ENCODE results near the gene PLEKHO1. TPM values are rescaled to one million over a fixed set of nuclear protein-coding genes. Genes with fewer than 3 reads are reported as not detected.

Gene PLEKHO1
- total and polyA plus RNA-seq, 2 of the 4 experiments (the other 2 are of a cell fraction), result 51.4 to 56.0 TPM

DNA sequence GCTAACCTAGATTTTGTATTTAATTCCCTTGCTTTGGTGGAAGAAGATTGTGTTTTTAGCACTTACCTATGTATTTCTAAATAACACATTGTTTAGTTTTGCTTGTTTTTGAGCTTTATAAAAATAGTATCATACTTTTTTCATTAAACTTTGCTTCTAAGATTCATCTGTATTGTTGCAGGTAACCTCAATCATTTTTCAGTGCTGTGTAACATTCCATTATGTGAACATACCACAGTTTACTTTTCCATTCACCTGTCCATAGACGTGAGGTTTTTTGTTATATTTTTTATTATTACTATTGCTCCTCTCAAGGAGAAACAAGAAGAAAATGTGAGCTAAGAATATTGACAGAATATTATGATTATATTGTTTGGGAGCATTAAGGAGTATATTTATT lies 15.2 kb upstream of the PLEKHO1 start:
- H3K9me3 ChIP-seq (ENCODE audit: control insufficient read depth, insufficient read depth, low read length), result no peaks in the 10 kb centered on the region
- no peak overlapping the region for H3K9ac ChIP-seq (ENCODE audit: low read depth, low read length)
- no peaks in the 10 kb centered on the region for H4K20me1 ChIP-seq (ENCODE audit: insufficient read depth, low read length)
- no peak overlapping the region for H2BK15ac ChIP-seq (ENCODE audit: low read depth, low read length)
- no peaks in the 10 kb centered on the region for H3K27me3 ChIP-seq (ENCODE audit: control insufficient read depth, insufficient read depth, low read length)
- no peak overlapping the region for H3K4me2 ChIP-seq (ENCODE audit: low read depth, low read length)
- H3K4me3 ChIP-seq (ENCODE audit: insufficient read depth, low read depth, low read length), result no peak overlapping the region
- H2BK120ac ChIP-seq (ENCODE audit: low read depth, low read length), result no peak overlapping the region
- H3K14ac ChIP-seq (replicated peaks; ENCODE audit: low read depth, low read length), result no peak overlapping the region
- H2AK5ac ChIP-seq (ENCODE audit: low read depth, low read length), result no peak overlapping the region
- TF ChIP-seq USF2 (IDR thresholded peaks at IDR 0.05; ENCODE audit: low read depth, low read length) (no peak), MXI1 (IDR thresholded peaks at IDR 0.05; ENCODE audit: borderline replicate concordance, low read depth, low read length) (no peak), RFX5 (IDR thresholded peaks at IDR 0.05; ENCODE audit: low read depth, low read length) (no peak), MAFK (IDR thresholded peaks at IDR 0.05; ENCODE audit: low read depth, low read length) (no peak), SMC3 (IDR thresholded peaks at IDR 0.05; ENCODE audit: low read depth, low read length) (no peak), NFE2L2 (IDR thresholded peaks at IDR 0.05; ENCODE audit: low read depth, low read length) (no peak), FOS (IDR thresholded peaks at IDR 0.05; ENCODE audit: low read depth, low read length) (no peak), CEBPB (IDR thresholded peaks at IDR 0.05; ENCODE audit: low read depth, low read length) (no peak)
- TF ChIP-seq, protein P1, sequence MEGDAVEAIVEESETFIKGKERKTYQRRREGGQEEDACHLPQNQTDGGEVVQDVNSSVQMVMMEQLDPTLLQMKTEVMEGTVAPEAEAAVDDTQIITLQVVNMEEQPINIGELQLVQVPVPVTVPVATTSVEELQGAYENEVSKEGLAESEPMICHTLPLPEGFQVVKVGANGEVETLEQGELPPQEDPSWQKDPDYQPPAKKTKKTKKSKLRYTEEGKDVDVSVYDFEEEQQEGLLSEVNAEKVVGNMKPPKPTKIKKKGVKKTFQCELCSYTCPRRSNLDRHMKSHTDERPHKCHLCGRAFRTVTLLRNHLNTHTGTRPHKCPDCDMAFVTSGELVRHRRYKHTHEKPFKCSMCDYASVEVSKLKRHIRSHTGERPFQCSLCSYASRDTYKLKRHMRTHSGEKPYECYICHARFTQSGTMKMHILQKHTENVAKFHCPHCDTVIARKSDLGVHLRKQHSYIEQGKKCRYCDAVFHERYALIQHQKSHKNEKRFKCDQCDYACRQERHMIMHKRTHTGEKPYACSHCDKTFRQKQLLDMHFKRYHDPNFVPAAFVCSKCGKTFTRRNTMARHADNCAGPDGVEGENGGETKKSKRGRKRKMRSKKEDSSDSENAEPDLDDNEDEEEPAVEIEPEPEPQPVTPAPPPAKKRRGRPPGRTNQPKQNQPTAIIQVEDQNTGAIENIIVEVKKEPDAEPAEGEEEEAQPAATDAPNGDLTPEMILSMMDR (conservative IDR thresholded peaks at IDR 0.05; ENCODE audit: low read depth, low read length), result no peak
- H2BK20ac ChIP-seq (ENCODE audit: low read depth, low read length), result no peak overlapping the region
- ChIA-PET CTCF (interaction anchor here (0.5 to 0.7 kb wide), 2 partner anchors 22 to 167 kb away, joined by 3 read pairs; no protein-coding TSS in a partner anchor), POLR2A (ENCODE audit: unreplicated experiment) (no interaction called here)
- no peak overlapping the region for H3K4ac ChIP-seq (ENCODE audit: low read depth, low read length)
- dilution Hi-C loops (cut with HindIII; ENCODE audit: low sequenced_read_pairs, unreplicated experiment) (no loop called here), intact Hi-C loops (cut with micrococcal nuclease) (loop anchor here (1.0 kb wide), 1 partner anchor 15 kb away; the partner anchor contains the start of gene PLEKHO1), in situ Hi-C loops (cut with MboI; ENCODE audit: low sequenced_read_pairs) (no loop called here)
- H2AFZ ChIP-seq (replicated peaks; ENCODE audit: low read length, poor library complexity), result no peak overlapping the region
- H2BK5ac ChIP-seq (ENCODE audit: low read depth, low read length, poor library complexity, severe bottlenecking), result no peak overlapping the region
- H3K36me3 ChIP-seq (ENCODE audit: control insufficient read depth, insufficient read depth, low read length), result peaks cover 2% of the 10 kb centered on the region; the same call in 1 of the 2 replicates
- H3K27ac ChIP-seq (ENCODE audit: insufficient read depth, low read length), result no peak overlapping the region
- no peak overlapping the region for H3K18ac ChIP-seq (ENCODE audit: low read depth, low read length)
- H3K56ac ChIP-seq (ENCODE audit: extremely low read depth, insufficient read depth, low read length), result no peak overlapping the region
- WGBS, 2 experiments (ENCODE audit: extremely low coverage in 2 of 2, insufficient read length in 1 of 2), result no CpG with 5 or more reads among the region's 1 CpG
- no peaks in the 10 kb centered on the region; a peak in 1 of 4 replicates for H3K79me1 ChIP-seq (ENCODE audit: low read depth in 1 of 2, low read length in 2 of 2)
- BruUV-seq (replicated peaks), result no TSS peak
- H3K4me1 ChIP-seq (ENCODE audit: control insufficient read depth, insufficient read depth, low read length), result peaks cover 6% of the 10 kb centered on the region
- H4K91ac ChIP-seq (ENCODE audit: insufficient read depth, low read depth, low read length), result no peak overlapping the region
- no peak overlapping the region for H2AK9ac ChIP-seq (replicated peaks; ENCODE audit: low read depth, low read length, poor library complexity)
- no peak overlapping the region for H3K23ac ChIP-seq (ENCODE audit: low read depth, low read length)
- H4K5ac ChIP-seq (ENCODE audit: low read depth, low read length), result no peak overlapping the region
- no peak overlapping the region for H4K8ac ChIP-seq (ENCODE audit: low read depth in 2 of 2, low read length in 2 of 2)
- ATAC-seq (ENCODE audit: low read depth) (no peak), DNase-seq (no peak)
- H3K9me1 ChIP-seq (ENCODE audit: insufficient read depth, low read length), result no peaks in the 10 kb centered on the region
